K562 (cell line): ENCODE measurements around the gene GABRB1. TPM values are rescaled to one million over a fixed set of nuclear protein-coding genes. Genes with fewer than 3 reads are reported as not detected.

Experiments used
- EGR1 ChIP-seq: fragments of 450-650 bp; conservative IDR thresholded peaks from 2 replicates; pipeline ENCODE4 v1.6.1; 2017; ENCODE audit warnings: mild to moderate bottlenecking
- RB1 ChIP-seq: fragments of 450-650 bp; IDR thresholded peaks from 2 replicates; pipeline ENCODE4 v1.6.1; 2017; ENCODE audit warnings: low read depth, mild to moderate bottlenecking
- RBBP5 ChIP-seq: fragments of 200-600 bp; sonication (generic); IDR thresholded peaks from 2 replicates; pipeline ENCODE4 v1.6.1; 2012; ENCODE audit warnings: borderline replicate concordance, mild to moderate bottlenecking, low read length, control low read depth, inconsistent platforms; ENCODE audit not compliant: insufficient read depth, poor library complexity, severe bottlenecking
- XRCC4 ChIP-seq: IDR thresholded peaks from one replicate; pipeline ENCODE4 v1.6.1; 2011; ENCODE audit not compliant: insufficient read depth, insufficient read length; ENCODE audit errors: extremely low read depth
- ZSCAN29 ChIP-seq: fragments of 450-650 bp; IDR thresholded peaks from 2 replicates; pipeline ENCODE4 v1.6.1; 2017
- ZZZ3 ChIP-seq: fragments of 450-650 bp; IDR thresholded peaks from 2 replicates; pipeline ENCODE4 v1.6.1; 2016; ENCODE audit warnings: antibody characterized with exemption, mild to moderate bottlenecking, moderate library complexity
- polyA plus RNA-seq, 8 experiments: library from polyadenylated mRNA; depleted of rRNA in 4 of 8; stranded (reverse) in 5 of 8; unstranded in 3 of 8; fragments of >200 nt; fragmentation: Nextera tagmentation in 2 of 8; fragmentation: Illumina TruSeq in 1 of 8; extraction: Ambion mirVana in 2 of 8; extraction: Trizol in 1 of 8; gene quantifications; 2 replicates each; pipeline versions ENCODE4 v1.2.1 to v1.2.3, GENCODE V29; 2011 to 2014; ENCODE audit warnings: inconsistent platforms in 1 of 8, missing spikeins in 1 of 8
- total RNA-seq, 7 experiments: library from RNA; depleted of rRNA in 6 of 7; stranded (reverse); fragments of >200 nt in 6 of 7; fragmentation: Illumina TruSeq in 2 of 7; extraction: Trizol in 2 of 7; gene quantifications; 2 replicates each; pipeline versions ENCODE4 v1.2.1 to v1.2.3, GENCODE V29; 2011 to 2021; ENCODE audit warnings: low replicate concordance in 1 of 7
- TF ChIP-seq, protein P1 (sequence below): fragments of 250-450 bp; sonication (Bioruptor Pico); IDR thresholded peaks from 2 replicates; pipeline ENCODE4 v1.5.0; 2021; ENCODE audit warnings: mild to moderate bottlenecking, borderline replicate concordance
- TF ChIP-seq, protein P2 (sequence below): fragments of 450-650 bp; IDR thresholded peaks from 2 replicates; pipeline ENCODE4 v1.7.1; 2018; ENCODE audit warnings: mild to moderate bottlenecking, low read depth; ENCODE audit not compliant: partially characterized antibody
- TF ChIP-seq, protein P3 (sequence below): sonication (generic); formaldehyde crosslinking; IDR thresholded peaks from 2 replicates; pipeline ENCODE4 v1.5.0; 2020; ENCODE audit warnings: missing genetic modification reagents

Gene GABRB1
- total and polyA plus RNA-seq, 9 of the 15 experiments (the other 6 are each of a cell fraction or from before 2014, with no cell fraction given) = not detected

DNA sequence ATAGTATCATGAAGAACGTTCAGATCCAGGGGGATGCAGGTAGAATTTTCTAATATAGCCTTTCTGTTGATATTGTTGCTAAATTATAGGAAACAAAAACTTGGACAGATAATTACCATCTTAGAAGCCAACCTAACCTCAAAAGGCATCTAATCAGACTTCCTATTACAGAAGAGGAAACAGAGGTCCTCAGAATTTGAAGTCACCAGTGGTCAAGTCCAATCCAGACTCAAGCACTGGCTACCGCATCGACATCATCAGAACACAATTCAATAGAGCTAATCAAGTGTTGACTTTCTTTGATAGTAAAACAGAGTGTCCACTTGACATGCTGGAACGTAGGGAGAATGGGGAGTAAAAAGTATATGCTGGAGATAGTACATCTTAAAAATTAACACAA lies 443.4 kb downstream of the GABRB1 start (continued):
- TF ChIP-seq, protein P1, sequence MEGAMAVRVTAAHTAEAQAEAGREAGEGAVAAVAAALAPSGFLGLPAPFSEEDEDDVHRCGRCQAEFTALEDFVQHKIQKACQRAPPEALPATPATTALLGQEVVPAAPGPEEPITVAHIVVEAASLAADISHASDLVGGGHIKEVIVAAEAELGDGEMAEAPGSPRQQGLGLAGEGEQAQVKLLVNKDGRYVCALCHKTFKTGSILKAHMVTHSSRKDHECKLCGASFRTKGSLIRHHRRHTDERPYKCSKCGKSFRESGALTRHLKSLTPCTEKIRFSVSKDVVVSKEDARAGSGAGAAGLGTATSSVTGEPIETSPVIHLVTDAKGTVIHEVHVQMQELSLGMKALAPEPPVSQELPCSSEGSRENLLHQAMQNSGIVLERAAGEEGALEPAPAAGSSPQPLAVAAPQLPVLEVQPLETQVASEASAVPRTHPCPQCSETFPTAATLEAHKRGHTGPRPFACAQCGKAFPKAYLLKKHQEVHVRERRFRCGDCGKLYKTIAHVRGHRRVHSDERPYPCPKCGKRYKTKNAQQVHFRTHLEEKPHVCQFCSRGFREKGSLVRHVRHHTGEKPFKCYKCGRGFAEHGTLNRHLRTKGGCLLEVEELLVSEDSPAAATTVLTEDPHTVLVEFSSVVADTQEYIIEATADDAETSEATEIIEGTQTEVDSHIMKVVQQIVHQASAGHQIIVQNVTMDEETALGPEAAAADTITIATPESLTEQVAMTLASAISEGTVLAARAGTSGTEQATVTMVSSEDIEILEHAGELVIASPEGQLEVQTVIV (CRISPR knock-in tag) = no peak
- TF ChIP-seq ZZZ3 (no peak), XRCC4 (no peak), RB1 (no peak), RBBP5 (no peak), EGR1 (no peak), ZSCAN29 (no peak)
- TF ChIP-seq, protein P2, sequence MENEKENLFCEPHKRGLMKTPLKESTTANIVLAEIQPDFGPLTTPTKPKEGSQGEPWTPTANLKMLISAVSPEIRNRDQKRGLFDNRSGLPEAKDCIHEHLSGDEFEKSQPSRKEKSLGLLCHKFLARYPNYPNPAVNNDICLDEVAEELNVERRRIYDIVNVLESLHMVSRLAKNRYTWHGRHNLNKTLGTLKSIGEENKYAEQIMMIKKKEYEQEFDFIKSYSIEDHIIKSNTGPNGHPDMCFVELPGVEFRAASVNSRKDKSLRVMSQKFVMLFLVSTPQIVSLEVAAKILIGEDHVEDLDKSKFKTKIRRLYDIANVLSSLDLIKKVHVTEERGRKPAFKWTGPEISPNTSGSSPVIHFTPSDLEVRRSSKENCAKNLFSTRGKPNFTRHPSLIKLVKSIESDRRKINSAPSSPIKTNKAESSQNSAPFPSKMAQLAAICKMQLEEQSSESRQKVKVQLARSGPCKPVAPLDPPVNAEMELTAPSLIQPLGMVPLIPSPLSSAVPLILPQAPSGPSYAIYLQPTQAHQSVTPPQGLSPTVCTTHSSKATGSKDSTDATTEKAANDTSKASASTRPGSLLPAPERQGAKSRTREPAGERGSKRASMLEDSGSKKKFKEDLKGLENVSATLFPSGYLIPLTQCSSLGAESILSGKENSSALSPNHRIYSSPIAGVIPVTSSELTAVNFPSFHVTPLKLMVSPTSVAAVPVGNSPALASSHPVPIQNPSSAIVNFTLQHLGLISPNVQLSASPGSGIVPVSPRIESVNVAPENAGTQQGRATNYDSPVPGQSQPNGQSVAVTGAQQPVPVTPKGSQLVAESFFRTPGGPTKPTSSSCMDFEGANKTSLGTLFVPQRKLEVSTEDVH = no peak
- TF ChIP-seq, protein P3, sequence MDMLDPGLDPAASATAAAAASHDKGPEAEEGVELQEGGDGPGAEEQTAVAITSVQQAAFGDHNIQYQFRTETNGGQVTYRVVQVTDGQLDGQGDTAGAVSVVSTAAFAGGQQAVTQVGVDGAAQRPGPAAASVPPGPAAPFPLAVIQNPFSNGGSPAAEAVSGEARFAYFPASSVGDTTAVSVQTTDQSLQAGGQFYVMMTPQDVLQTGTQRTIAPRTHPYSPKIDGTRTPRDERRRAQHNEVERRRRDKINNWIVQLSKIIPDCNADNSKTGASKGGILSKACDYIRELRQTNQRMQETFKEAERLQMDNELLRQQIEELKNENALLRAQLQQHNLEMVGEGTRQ (CRISPR knock-in tag) = no peak
